Inferior parietal cortex (tissue), 1 donor: Measurements from ENCODE around the gene NGDN.
"Not testable (repeated sequence)": the region's sequence is repeated elsewhere in the genome, so short reads cannot be mapped to it uniquely, and the experiment has no call there.

ENCODE experiments used
- DNase-seq: peaks from one replicate; pipeline ENCODE4 v3.0.0-alpha.2; 2016; ENCODE audit errors: extremely low spot score

The NGDN gene

DNA sequence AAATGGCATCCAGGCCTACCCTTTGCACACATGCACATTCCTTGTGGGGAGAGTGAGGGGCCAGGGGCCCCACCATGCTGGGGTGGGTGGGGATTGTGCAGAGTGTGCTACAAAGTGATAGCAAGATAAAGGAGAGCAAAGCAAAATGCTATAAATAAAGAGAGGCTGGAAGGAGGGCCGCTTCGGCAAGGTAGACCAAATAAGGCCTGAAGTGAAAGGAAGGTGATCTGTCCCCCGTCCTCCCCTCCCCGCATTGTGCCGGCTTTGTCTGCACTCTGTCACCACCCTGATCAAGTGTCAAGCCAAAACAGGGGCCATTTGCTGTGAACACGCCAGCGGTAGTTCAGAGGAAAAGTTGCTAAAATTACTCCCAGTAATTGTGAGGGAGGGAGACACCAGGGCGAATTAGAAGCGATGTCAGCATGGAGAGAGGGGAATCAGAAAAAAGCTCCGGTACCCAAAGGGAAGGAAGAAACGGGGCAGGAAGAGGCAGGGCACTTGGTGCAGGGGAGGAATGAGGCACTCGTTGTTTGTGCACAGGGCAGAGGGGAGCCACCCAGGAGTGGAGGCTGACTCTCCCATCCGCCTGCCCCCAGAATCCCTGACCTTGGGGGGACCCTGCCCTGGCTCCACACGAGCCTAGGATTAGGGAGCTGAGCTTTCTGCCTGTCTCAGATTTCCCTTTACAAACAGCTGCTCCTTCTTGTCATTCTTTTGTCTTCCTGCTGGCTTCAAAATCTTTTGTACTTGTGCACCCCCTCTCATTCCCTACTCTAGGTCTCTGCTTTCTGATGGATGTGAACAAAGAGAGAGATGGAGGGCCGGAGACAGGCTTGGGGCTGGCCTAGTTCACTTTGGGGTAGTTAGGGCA lies 31.2 kb upstream of the NGDN start:
- no peak for DNase-seq

DNA sequence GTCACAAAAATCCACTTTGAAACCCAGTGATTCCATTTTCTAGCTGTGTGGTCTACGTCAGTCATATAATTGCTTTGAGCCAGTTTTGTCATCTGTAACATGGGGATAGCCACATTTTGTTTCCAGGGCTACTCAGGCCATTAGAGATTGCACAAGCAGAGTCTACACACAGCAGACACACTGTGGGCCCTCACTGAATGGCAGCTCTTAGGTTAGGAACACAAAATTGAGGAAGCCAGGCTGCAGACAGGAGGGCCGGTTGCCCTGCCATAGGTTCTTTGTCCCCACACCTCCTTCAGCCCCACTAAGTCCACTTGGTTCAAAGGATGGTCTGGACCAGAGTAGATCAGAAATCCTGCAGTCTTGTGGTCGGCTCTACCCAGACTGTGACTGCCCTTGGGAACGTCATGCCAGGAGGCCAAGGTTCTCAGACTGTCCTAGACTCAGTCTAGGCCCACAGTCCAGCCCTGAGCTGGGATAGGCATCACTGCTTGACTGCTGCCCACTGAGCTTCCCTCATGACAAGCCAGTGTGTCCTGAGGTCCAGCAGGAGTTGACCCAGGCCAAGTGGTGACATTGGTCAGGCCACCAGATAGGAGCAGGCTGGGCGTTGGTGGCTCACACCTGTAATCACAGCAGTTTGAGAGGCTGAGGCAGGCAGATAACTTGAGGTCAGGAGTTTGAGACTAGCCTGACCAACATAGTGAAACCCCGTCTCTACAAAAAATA lies 30.2 kb upstream of the NGDN start:
- no peak for DNase-seq

DNA sequence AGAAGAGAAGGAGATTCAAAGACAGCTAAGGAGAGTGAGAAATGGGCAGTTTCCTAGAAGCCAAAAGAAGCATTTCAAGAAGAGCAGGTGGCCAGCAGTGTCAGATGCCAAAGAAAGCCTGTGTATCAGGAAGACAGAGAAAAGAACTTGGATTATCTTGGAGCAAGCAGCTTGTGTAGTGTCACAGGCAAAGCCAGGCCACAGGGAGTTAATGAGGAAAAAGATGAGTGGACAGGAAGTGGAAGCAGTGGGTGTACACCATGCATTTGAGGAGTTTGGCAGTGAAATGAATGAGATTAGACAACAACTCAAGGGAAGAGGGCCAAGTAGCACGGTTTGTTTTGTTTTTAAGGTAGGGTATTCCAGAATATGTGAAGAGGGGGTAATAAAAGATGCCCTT lies 28.4 kb upstream of the NGDN start:
- DNase-seq, result no peak

DNA sequence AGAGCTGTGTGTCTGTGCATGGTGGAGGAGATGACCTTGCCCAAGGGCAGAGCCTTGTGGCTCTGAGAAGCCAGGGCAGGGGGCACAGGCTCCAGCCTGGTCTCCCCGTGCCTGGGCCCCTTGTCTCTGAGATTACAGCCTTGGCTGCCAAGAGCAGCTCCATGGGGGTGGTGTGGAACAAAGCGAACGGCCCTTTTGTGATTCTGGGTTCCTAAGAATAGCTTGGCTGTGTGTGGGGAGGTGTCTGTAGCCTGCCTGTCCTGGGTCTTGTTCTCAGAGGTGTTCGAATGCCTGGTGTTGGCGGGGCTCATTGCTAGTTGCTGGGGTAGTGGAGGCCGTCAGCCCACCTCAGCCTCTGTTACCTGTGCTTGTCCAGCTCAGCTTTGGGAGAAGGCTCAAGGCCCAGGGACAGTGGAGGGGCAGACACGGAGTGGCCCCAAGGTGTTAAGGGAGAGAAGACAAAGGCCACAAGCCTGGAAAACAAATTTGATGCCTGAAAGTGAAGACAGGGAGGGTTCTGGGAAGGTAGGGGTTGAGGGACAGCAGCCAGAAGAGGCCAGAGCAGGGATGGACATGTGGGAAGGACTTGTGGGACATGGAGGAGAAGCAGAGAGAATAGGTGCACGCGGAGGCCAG lies 26.7 kb upstream of the NGDN start:
- DNase-seq, result no peak

DNA sequence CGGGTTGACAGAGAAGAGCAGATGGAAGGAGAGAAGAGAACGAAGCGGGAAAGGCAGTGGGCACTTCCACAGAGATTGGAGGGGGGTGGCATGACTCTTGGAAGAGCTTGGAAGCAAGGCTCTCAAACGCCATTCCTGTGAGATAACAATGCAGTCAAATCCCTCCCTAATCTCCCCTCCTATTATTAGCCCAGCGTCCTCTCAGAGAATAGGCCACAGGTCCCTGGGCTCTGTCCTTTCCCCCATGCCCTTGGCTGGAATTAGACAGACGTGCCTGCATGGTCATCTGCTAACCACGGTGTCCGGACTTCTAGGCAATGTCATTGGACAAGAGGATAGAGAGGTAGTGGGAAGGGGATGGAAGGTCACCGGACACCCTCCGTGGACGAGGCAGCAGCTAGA lies 26.1 kb upstream of the NGDN start:
- DNase-seq, result no peak

DNA sequence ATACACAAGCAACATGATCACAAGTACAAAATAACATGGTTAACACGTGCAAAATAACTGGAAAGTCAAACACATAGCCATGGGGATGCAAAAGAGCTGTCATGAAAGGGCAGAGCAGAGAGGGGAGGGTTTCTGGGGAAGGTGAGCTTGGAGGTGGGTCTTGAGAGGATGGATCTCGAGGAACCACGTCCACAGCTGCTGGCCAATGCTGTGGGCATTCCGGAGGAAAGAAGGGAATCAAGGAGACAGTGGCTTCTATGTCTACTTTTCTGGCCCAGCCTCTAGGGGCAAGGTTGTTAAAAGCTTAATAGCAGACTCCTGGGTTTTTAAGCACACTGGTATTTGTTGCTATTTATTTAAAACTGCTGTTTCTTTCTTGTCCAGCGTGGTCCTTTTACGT lies 25.6 kb upstream of the NGDN start:
- DNase-seq, result no peak

DNA sequence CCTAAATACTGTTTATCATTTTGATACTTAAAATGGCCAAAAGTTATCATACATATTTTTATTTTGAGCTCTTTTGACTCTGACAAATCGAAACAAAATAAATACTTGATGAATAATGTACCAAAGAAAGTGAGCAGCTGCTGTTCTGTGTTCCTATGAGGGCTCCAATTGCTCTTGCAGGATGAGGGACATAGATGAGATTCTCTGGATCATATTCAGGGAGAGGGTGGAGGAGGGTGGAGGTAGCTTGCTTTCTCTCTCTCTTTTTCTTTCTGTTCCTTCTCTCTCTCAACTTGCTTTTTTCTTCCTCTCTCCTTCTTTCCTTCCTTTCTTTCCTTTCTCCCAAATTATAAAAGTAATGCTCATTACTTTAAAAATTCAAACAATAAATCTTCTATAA lies 25.2 kb upstream of the NGDN start:
- no peak for DNase-seq

DNA sequence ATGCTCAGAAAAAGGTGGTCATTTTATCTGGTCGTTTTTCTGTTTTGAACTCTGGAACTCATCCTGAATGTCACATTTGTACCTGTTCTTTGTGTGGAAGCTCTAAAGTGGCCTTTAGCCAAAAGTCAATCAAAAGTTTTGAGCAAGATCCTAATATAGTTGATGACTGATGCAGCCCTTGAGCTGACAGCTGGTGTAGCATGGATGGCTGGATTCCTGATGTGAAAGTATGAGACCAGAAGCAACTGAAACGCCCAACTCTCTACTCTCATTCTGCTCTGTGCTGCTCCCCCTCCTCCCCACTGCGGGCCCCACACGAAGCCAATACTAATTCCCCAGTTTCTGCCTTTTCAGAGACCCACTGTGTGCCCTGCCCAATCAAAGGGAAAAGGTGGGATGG lies 23.7 kb upstream of the NGDN start:
- DNase-seq, result no peak

DNA sequence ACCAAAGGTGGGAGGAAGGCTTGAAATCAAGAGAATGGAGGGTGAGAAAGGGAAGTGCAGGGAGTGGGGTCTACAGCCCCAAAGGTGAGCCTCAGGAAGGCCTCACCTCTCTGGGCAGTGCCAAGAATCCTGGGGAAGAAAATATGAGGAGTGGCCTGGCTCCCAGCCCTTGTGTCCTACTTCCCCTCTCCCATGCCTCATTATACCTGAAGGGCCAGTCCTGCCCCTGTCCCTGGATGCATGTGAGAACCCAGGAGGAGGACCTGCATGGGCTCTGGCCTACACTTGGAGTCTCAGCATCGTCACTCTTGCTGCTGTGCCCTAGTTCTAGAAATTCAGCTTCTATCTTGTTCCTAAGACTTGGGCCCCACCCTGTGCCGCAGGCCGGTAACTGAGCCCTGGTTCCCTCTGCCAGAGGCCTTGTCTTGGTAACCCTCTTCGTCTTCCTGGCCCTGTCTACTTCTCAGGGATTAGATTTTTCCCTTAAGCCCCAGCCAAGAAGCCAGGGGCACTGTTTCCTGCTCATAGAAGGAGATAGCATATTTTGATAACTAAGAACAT lies 23.1 kb upstream of the NGDN start:
- DNase-seq, result no peak

DNA sequence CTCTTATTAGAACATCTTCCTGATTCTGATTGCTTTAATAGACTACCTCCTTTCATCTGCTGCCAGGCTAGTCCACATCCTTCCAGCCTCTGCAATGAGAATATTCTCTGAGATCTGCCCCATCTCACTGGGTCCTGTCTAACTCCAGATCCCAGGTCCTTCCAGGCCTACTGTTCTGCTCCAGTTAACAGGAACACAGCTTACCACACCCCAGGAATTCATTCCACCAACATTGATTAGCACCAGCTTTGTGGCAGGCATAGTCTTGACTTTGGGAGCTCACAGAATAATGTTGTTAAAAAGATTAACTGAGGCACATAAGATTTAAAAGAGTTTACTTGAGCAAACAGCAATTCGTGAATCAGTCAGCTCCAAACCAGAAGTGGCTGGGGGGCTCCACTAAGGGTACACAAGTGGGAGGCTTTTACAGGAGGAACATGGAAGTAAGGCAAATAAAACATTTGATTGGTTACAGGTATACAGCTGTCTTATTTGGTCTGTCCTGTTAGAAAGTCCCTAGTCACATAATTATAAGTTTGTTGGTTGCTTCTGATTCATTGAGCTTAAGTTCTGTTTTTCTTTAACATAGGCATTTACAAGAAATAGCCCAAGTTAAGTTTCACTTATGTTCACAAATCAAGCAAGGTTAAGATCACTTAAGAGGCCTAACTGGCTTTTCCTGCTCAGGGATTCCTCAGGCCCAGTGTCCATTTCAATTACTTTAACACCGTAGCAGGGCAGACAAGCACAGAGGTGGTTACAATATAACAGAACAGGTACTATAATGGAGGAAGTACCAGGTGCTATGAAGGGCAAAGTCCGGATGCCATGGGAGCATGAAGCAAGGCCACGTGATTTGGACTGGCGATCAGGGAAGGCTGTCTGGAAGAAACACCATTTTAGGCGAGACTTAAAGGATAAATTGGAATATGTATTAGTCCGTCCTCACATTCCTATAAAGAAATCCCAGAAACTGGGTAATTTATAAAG lies 21.8 kb upstream of the NGDN start:
- no peak for DNase-seq

DNA sequence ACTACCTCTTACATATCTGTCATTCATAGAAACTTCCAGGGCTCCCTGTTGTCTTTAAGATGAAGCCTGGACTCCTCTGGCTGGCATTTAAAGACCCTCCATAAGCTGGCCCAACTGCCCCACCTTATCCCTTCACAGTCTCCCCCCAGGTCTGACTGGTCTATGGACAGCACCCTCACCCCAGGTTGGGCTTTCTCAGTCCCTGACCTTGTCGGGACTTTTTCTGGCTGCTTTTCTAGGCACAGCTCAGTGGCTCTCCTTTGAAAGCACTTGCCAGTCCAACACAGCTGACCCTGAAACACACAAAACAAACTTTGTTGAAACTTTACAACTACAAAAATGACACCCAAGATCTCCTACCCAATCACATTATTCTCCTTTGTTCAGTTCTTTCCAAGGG lies 20.2 kb upstream of the NGDN start:
- no peak for DNase-seq

DNA sequence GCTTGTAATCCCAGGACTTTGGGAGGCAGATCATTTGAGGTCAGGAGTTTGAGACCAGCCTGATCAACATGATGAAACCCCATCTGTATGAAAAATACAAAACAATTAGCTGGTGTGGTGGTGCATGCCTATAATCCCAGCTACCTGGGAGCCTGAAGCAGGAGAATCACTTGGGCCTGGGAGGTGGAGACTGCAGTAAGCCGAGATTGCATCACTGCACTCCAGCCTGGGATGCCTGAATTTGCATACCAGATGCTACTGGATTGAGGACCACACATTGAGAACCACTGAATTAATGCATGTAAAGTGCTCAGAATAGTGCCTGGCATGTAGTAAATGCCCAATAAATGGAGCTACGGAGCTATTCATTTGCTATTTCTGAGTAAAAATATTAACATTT lies 19.1 kb upstream of the NGDN start:
- no peak for DNase-seq

DNA sequence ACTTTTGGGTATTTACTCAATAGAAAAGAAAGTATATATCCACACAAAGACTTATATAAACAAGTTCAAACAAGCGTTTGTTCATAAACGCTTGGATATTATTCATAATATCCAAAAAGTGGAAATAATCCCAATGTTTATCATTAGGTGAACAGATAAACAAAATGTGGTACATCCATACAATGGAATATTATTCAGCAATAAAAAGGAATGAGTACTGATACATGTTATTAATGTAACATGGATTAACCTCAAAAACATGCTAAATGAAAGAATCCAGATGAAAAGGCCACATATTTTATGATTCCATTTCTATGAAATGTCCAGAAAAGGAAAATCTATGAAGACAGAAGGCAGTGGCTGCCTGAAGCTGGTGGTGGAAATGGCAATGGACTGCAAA lies 17.3 kb upstream of the NGDN start:
- no peak for DNase-seq

DNA sequence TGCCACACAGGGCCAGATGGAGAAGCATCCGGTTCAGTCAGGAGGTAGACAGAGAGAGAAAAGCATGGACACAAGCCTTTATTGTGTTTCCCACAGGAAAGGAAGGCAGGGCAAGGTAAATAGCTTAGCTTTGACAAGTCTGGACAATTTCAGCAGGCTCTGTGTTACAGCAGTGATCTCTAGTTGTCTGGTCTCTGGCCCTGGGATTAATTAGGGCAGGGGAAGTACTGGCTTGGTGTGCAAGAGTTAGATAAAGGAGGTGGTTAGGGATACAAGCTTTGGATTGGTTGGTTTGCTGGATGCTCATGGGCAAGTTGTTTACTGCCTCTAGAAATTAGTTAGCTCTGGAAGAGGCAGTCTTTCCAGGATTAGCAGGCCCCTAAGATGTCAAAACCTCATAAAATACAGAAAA lies 15.1 kb upstream of the NGDN start:
- DNase-seq, result no peak

DNA sequence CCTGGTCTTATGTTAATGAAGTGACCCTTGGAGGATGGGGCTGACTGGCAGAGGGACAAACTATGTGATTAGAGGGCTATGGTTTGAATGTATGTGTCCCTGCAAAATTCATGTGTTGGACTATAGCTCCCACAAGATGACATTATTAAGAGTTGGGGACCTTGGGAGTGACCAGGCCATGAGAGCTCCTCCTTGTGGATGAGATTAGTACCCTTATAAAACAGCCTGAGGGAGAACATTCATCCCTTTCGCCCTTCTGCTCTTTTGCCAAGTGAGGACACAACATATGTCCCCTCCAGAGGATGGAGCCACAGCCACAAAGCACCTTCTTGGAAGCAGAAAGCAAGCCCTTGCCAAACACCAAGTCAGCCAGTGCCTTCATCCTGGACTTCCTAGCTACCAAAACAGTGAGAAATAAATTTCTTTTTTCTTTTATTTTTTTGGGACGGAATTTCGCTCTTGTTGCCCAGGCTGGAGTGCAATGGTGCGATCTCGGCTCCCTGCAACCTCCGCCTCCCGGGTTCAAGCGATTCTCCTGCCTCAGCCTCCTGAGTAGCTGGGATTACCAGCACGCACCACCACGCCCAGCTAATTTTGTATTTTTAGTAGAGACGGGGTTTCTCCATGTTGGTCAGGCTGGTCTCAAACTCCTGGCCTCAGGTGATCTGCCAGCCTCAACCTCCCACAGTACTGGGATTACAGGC lies 12.5 kb upstream of the NGDN start:
- not testable (repeated sequence) for DNase-seq

DNA sequence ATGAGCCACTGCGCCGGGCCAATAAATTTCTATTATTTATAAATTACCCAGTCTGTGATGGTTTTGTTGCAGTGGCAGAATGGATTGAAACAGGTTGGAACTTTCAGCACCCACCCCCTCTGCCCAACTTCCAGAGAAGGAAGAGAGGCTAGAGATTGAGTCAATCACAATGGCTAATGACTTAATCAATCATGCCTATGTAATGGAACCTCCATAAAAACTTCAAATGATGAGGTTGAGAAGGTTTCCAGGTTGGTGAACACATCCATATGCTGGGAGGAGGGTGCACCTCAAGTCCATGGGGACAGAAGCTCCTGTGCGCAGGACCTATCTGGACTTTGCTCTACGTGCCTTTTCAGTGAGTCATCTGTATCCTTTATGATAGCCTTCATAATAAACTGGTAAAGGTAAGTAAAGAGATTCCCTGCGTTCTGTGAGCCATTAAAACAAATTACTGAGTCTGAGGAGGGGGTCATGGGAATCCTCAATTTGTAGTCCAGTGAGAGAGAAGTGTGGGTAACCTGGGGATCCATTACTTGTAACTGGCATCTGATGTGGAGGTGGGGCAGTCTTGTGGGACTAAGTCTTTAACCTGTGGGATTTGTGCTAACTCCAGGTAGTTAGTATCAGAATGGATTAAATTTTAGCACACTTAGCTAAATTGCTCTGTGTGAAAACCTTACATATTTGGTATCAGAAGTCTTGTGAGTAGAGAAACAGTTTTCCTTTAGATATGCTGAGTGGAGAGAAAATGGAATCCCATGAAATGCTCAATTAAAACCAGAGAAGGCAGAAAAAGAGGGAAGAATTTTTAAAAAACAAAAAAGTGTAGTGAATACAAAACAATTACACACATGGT lies 11.7 kb upstream of the NGDN start:
- no peak for DNase-seq

DNA sequence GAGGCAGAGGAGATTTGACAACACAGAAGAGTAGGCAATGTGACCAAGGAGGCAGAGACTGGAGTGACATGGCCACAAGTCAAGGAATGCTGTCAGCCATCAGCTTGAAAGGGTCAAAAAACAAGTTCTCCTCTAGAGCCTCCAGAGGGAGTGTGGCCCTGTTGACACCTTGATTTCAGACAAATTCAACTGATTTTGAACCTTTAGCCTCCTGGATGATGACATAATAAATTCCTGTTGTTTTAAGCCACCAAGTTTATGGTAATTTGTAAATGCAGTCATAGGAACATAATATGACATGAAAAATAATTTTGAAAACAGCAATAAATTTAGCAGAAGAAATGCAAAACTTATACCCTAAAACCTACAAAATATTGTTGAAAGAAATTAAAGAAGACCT lies 8.5 kb upstream of the NGDN start:
- DNase-seq, result no peak

DNA sequence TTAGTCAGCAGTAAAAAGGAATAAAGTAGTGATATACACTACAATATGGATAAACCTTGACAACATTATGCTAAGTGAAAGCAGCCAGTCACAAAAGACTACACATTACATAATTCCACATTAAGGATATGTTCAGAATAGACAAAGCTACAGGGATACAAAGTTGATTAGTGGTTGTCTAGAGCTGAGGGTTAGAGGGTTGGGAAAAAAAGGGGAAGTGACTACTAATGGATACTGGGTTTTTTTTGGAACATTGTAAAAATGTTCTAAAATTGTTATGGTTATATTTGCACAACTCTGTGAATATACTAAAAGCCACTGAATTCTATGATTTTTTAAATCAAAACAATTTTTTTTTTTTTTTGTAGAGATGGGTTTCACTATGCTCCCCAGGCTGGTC lies 4.8 kb upstream of the NGDN start:
- no peak for DNase-seq

DNA sequence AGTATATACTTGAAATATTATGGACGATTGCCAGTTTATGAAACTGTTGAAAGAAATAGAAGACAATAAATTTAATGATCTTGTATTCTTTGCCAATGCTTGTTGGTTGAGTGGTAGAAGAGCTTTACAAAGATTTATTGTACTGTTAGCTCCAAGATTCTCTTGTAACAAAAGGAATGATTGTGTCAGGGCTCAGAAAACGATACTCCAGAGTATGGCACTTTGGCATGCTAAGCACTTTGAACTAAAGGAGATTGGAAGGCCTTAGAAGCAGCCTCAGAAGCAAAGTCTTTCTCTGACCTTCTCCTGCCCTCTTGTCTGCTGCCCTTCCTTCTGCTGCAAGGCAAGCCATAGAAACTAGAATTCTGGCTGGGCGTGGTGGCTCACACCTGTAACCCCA lies 4.2 kb upstream of the NGDN start:
- no peak for DNase-seq

DNA sequence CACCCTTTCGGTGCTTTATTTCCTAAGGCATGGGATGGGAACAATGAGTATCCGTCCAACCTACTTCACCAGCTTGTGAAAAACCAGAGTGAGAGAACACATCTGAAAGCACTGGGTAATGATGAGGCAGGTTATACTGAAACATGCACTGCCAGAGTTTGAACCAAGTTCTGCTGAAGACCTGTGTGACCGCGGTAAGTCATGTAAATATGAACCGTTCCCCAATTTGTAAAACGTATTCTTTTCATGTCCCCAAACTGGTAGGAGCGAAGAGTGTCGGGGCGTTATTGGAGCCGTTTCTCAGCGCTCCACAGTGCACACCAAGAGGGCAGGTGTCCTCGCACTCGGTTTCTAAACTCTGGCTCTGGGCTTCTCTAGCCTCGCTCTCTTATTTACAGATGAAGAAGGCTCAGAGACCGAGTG lies 788 bp upstream of the NGDN start:
- DNase-seq, result no peak
